ENCODE measurements around the gene PCA3.

DNA sequence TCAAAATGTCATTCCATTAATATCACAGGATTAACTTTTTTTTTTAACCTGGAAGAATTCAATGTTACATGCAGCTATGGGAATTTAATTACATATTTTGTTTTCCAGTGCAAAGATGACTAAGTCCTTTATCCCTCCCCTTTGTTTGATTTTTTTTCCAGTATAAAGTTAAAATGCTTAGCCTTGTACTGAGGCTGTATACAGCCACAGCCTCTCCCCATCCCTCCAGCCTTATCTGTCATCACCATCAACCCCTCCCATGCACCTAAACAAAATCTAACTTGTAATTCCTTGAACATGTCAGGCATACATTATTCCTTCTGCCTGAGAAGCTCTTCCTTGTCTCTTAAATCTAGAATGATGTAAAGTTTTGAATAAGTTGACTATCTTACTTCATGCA, 20.6 kb downstream of the PCA3 start:
- TF ChIP-seq, protein P1, sequence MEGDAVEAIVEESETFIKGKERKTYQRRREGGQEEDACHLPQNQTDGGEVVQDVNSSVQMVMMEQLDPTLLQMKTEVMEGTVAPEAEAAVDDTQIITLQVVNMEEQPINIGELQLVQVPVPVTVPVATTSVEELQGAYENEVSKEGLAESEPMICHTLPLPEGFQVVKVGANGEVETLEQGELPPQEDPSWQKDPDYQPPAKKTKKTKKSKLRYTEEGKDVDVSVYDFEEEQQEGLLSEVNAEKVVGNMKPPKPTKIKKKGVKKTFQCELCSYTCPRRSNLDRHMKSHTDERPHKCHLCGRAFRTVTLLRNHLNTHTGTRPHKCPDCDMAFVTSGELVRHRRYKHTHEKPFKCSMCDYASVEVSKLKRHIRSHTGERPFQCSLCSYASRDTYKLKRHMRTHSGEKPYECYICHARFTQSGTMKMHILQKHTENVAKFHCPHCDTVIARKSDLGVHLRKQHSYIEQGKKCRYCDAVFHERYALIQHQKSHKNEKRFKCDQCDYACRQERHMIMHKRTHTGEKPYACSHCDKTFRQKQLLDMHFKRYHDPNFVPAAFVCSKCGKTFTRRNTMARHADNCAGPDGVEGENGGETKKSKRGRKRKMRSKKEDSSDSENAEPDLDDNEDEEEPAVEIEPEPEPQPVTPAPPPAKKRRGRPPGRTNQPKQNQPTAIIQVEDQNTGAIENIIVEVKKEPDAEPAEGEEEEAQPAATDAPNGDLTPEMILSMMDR (conservative IDR thresholded peaks at IDR 0.05 in 1 of 2, IDR thresholded peaks at IDR 0.05 in 1 of 2; ENCODE audit: low read depth in 1 of 2, low read length in 2 of 2): no peak
- TF ChIP-seq EZH2 (IDR thresholded peaks at IDR 0.05; ENCODE audit: low read length, missing control alignments): no peak
